Stomach (tissue), 9 donors: ENCODE results near the gene SHOX. TPM values are rescaled to one million over a fixed set of nuclear protein-coding genes. Genes with fewer than 3 reads are reported as not detected.

Experiments
- DNase-seq, 2 donors: peaks; one replicate each; pipeline versions ENCODE4 v3.0.0 to v3.0.0-alpha.2; 2013 to 2019
- H3K27ac ChIP-seq, 5 donors: fragments of 200-600 bp in 4 of 5; sonication (generic) in 4 of 5; one replicate each; pipeline ENCODE4 v1.5.1; 2013 to 2019; ENCODE audit warnings: mild to moderate bottlenecking in 1 of 5, moderate library complexity in 1 of 5
- H3K27me3 ChIP-seq, 3 donors: fragments of 200-600 bp; sonication (generic); one replicate each; pipeline ENCODE4 v1.5.1; 2017 to 2019; ENCODE audit warnings: mixed run types in 1 of 3
- H3K36me3 ChIP-seq, 4 donors: fragments of 200-600 bp; sonication (generic); 1 replicate in 3 of 4; 2 replicates in 1 of 4; pipeline ENCODE4 v1.5.1; 2016 to 2019
- H3K4me1 ChIP-seq, 4 donors: fragments of 200-600 bp; sonication (generic); one replicate each; pipeline ENCODE4 v1.5.1; 2016 to 2019
- H3K4me3 ChIP-seq, 4 donors: fragments of 200-600 bp; sonication (generic) in 3 of 4; one replicate each; pipeline ENCODE4 v1.5.1; 2016 to 2019; ENCODE audit warnings: mild to moderate bottlenecking in 1 of 4
- H3K9me3 ChIP-seq, 4 donors: fragments of 200-600 bp; sonication (generic); one replicate each; pipeline ENCODE4 v1.5.1; 2016 to 2019
- EP300 ChIP-seq: sonication (generic); formaldehyde crosslinking; IDR thresholded peaks from one replicate; pipeline ENCODE4 v1.6.1; 2017; ENCODE audit warnings: antibody characterized with exemption
- POLR2A ChIP-seq, 4 donors: fragments of 450-650 bp; IDR thresholded peaks; one replicate each; pipeline ENCODE4 v1.6.1; 2016; ENCODE audit warnings: antibody characterized with exemption in 4 of 4, control low read depth in 2 of 4, mild to moderate bottlenecking in 1 of 4, moderate library complexity in 1 of 4
- POLR2AphosphoS5 ChIP-seq, 3 donors: sonication (generic); formaldehyde crosslinking; IDR thresholded peaks; one replicate each; pipeline ENCODE4 v1.6.1; 2016; ENCODE audit warnings: antibody characterized with exemption in 3 of 3
- WGBS, 5 donors: extraction: QIAGEN DNeasy Blood & Tissue Kit in 3 of 5; methylation state at CpG; one replicate each; pipeline versions ENCODE4 v1.1.5 to v1.1.7; 2013 to 2018; 5-methylcytosine and 5-hydroxymethylcytosine counted together
- intact Hi-C: fragments of 100-400 bp; cut with DNase I; formaldehyde crosslinking; loops from one replicate; pipeline ENCODE4 v1.15.1; 2023; ENCODE audit warnings: low total_unique reads
- polyA plus RNA-seq, 3 donors: library from polyadenylated mRNA; stranded (reverse); fragments of 200-250 nt; gene quantifications; one replicate each; pipeline ENCODE4 v1.2.3, GENCODE V29; 2013
- total RNA-seq, 5 donors: library from RNA; depleted of rRNA; stranded (reverse); fragments of >200 nt; gene quantifications; one replicate each; pipeline versions ENCODE4 v1.1.0 to v1.2.3, GENCODE V29; 2014 to 2016
- TF ChIP-seq, protein P1 (sequence below), 7 experiments: fragments of 450-650 bp in 4 of 7; fragments of 200-600 bp in 3 of 7; sonication (generic) in 3 of 7; IDR thresholded peaks; one replicate each; pipeline ENCODE4 v1.5.1; 2016 to 2019; ENCODE audit warnings: antibody characterized with exemption in 7 of 7, control low read depth in 2 of 7, mild to moderate bottlenecking in 1 of 7
- donor health status: healthy with polysubstance abuse.
- donor health status: Bipolar disorder and iron deficiency.
- donor health status: healthy.

SHOX gene
- total and polyA plus RNA-seq, 8 donors: 7.5 TPM; not detected in 7

DNA sequence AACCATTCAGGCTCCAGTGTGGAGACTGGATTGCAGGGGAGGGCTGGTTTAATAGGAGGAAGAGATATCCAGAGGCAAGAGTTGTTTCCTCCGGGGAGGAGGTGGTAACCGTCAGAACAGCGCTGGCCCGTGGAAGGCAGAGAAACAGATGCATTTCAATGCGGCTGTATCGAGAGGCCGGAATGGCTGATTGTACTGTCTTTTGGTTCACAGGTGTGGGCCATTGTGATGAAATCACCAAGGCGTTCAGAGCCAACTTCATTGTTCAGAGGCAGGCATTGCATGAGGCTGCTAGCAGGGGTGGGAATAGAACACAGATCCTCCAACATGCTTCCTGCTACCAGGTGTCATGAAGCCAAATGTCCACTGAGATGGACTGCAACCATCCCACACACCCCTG lies 53.0 kb downstream of the SHOX start:
- intact Hi-C loops: no loop called here
- no peak overlapping the region for H3K27ac ChIP-seq
- TF ChIP-seq POLR2A (IDR thresholded peaks at IDR 0.05) (no peak), POLR2AphosphoS5 (IDR thresholded peaks at IDR 0.05) (no peak), EP300 (no peak)
- TF ChIP-seq, protein P1, sequence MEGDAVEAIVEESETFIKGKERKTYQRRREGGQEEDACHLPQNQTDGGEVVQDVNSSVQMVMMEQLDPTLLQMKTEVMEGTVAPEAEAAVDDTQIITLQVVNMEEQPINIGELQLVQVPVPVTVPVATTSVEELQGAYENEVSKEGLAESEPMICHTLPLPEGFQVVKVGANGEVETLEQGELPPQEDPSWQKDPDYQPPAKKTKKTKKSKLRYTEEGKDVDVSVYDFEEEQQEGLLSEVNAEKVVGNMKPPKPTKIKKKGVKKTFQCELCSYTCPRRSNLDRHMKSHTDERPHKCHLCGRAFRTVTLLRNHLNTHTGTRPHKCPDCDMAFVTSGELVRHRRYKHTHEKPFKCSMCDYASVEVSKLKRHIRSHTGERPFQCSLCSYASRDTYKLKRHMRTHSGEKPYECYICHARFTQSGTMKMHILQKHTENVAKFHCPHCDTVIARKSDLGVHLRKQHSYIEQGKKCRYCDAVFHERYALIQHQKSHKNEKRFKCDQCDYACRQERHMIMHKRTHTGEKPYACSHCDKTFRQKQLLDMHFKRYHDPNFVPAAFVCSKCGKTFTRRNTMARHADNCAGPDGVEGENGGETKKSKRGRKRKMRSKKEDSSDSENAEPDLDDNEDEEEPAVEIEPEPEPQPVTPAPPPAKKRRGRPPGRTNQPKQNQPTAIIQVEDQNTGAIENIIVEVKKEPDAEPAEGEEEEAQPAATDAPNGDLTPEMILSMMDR (IDR thresholded peaks at IDR 0.05): no peak
- no peak for DNase-seq
- H3K4me1 ChIP-seq: no peaks in the 10 kb centered on the region
- no peaks in the 10 kb centered on the region for H3K36me3 ChIP-seq
- WGBS, 5 donors: 68 to 81% (median 72%) methylated on average over 8 of the region's 8 CpGs
- peaks cover 0 to 21% (median 0%) of the 10 kb centered on the region in 4 donors for H3K9me3 ChIP-seq
- H3K27me3 ChIP-seq: no peaks in the 10 kb centered on the region
- H3K4me3 ChIP-seq: no peak overlapping the region

DNA sequence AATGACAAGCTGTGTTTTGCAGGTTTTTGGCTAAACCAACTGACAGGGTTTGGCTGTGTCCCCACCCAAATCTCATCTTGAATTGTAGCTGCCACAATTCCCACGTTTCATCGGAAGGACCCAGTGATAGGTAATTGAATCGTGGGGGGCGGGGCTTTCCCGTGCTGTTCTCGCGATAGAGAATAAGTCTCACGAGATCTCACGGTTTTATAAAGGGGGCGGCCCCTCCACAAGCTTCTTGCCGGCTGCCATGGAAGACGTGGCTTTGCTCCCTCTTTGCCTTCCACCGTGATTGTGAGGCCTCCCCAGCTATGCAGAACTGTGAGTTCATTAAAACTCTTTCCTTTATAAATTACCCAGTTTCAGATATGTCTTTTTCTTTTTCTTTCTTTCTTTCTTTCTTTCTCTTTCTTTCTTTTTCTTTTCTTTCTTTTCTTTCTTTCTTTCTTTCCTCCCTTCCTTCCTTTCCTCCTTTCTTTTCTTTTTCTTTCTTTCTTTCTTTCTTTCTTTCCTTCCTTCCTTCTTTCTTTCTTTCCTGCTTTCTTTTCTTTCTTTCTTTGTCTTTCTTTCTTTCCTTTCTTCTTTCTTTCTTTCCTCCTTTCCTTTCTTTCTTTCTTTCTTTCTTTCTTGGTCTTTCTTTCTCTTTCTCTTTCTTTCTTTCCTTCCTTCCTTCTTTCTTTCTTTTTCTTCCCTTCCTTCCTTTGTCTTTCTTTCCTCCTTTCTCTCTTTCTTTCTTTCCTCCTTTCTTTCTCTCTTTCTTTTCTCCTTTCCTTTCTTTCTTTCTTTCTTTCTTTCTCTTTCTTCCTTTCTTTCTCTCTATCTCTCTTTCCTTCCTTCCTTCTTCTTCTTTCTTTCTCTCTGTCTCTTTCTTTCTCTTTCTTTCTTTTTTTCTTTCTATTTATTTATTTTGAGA lies 54.8 kb downstream of the SHOX start:
- Histone ChIP-seq H3K27ac (no peak overlapping the region), H3K9me3 (peaks cover 0 to 32% (median 6%) of the 10 kb centered on the region in 4 donors), H3K36me3 (no peaks in the 10 kb centered on the region), H3K4me1 (no peaks in the 10 kb centered on the region), H3K4me3 (no peak overlapping the region), H3K27me3 (no peaks in the 10 kb centered on the region)
- intact Hi-C loops: no loop called here
- TF ChIP-seq EP300 (no peak), POLR2A (IDR thresholded peaks at IDR 0.05) (no peak), POLR2AphosphoS5 (IDR thresholded peaks at IDR 0.05) (no peak)
- TF ChIP-seq, protein P1 (IDR thresholded peaks at IDR 0.05): no peak
- WGBS, 5 donors: 77 to 91% (median 89%) methylated on average over 13 of the region's 13 CpGs
- DNase-seq: no peak

DNA sequence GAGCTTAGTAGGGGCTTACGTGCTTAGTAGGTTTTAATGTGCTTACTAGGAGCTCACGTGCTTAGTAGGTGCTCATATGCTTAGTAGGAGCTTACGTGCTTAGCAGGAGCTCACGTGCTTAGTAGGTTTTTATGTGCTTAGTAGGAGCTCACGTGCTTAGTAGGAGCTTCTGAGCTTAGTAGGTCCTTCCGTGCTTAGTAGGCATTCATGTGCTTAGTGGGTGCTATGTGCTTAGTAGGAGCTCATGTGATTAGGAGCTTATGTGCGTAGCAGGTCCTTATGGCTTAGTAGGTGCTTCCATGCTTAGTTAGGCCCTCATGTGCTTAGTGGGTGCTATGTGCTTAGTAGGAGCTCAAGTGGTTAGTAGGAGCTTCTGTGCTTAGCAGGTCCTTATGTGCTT lies 59.4 kb downstream of the SHOX start:
- H3K4me3 ChIP-seq: no peak overlapping the region
- H3K27me3 ChIP-seq: no peaks in the 10 kb centered on the region
- H3K9me3 ChIP-seq: peaks cover 0 to 47% (median 16%) of the 10 kb centered on the region in 4 donors
- no peaks in the 10 kb centered on the region for H3K4me1 ChIP-seq
- TF ChIP-seq POLR2A (IDR thresholded peaks at IDR 0.05) (no peak), EP300 (no peak), POLR2AphosphoS5 (IDR thresholded peaks at IDR 0.05) (no peak)
- TF ChIP-seq, protein P1 (IDR thresholded peaks at IDR 0.05): no peak
- no peaks in the 10 kb centered on the region for H3K36me3 ChIP-seq
- no peak for DNase-seq
- intact Hi-C loops: no loop called here
- no peak overlapping the region for H3K27ac ChIP-seq
- 80 to 96% (median 93%) methylated on average over 7 of the region's 7 CpGs for WGBS, 5 donors

DNA sequence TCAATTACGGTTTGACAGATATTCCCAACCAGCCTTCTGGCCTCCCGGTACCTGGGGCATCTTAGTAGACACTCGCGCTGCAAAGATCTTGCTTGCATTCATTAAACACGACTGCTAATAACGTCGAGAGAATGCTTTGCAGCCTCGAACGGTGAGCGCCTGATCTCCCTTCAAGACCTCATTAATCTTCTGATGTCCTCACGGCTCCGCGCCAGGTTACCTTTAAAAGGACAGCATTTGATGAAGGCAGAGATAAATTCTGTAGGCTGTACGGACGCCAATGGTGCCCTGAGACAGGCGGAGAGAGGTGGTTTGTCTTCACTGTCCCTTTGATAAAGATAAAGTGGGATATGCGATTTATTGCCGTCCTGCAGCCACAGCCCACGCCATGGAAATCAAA lies 64.2 kb downstream of the SHOX start:
- TF ChIP-seq EP300: no peak
- TF ChIP-seq POLR2AphosphoS5 (IDR thresholded peaks at IDR 0.05): no peak
- TF ChIP-seq POLR2A (IDR thresholded peaks at IDR 0.05): no peak
- TF ChIP-seq, protein P1 (IDR thresholded peaks at IDR 0.05): no peak
- Histone ChIP-seq H3K27me3 (no peaks in the 10 kb centered on the region), H3K9me3 (peaks cover 0 to 73% (median 45%) of the 10 kb centered on the region in 4 donors), H3K4me1 (no peaks in the 10 kb centered on the region), H3K27ac (no peak overlapping the region), H3K4me3 (no peak overlapping the region), H3K36me3 (no peaks in the 10 kb centered on the region)
- 76 to 83% (median 82%) methylated on average over 19 of the region's 19 CpGs for WGBS, 5 donors
- intact Hi-C loops: no loop called here
- no peak for DNase-seq
